SJSA1 (cell line): ENCODE data around the gene GK. TPM values are rescaled to one million over a fixed set of nuclear protein-coding genes. Genes with fewer than 3 reads are reported as not detected.
"Not testable (repeated sequence)": the region's sequence is repeated elsewhere in the genome, so short reads cannot be mapped to it uniquely, and the experiment has no call there.

Source experiments
- DNase-seq, 2 experiments: peaks; one replicate each; pipeline ENCODE4 v3.0.0-alpha.2; 2015 to 2020; ENCODE audit warnings: low spot score in 2 of 2, low read depth in 1 of 2
- H3K27ac ChIP-seq: fragments of 250-450 bp; sonication (Bioruptor Pico); 2 replicates; pipeline ENCODE4 v1.5.1; 2020; ENCODE audit warnings: mild to moderate bottlenecking, moderate library complexity
- H3K27me3 ChIP-seq: fragments of 250-450 bp; sonication (Bioruptor Pico); replicated peaks from 2 replicates; pipeline ENCODE4 v1.5.1; 2020; ENCODE audit warnings: mild to moderate bottlenecking, moderate library complexity
- H3K36me3 ChIP-seq: fragments of 250-450 bp; sonication (Bioruptor Pico); 2 replicates; pipeline ENCODE4 v1.5.1; 2020; ENCODE audit warnings: mild to moderate bottlenecking
- H3K4me1 ChIP-seq: fragments of 250-450 bp; sonication (Bioruptor Pico); replicated peaks from 2 replicates; pipeline ENCODE4 v1.6.1; 2021; ENCODE audit warnings: mild to moderate bottlenecking
- H3K4me3 ChIP-seq: fragments of 250-450 bp; sonication (Bioruptor Pico); 2 replicates; pipeline ENCODE4 v1.5.1; 2020; ENCODE audit warnings: mild to moderate bottlenecking
- H3K9me3 ChIP-seq: fragments of 250-450 bp; sonication (Bioruptor Pico); replicated peaks from 2 replicates; pipeline ENCODE4 v1.5.1; 2020; ENCODE audit warnings: mild to moderate bottlenecking
- total RNA-seq: library from RNA; depleted of rRNA; stranded (reverse); fragments of >200 nt; shearing (Covaris generic); gene quantifications from 2 replicates; pipeline ENCODE4 v1.2.3, GENCODE V29; 2014; rRNA removed

Gene GK
- 5.4 and 7.2 TPM in 2 replicates for total RNA-seq

GRCh38 chrX:30653415-30654131 is at the start of gene GK:
Gene GK (plus strand): TSS chrX:30653423. CDS start chrX:30653538, 115 bp downstream.
- no peaks in the 10 kb centered on the region for H3K36me3 ChIP-seq

DNA sequence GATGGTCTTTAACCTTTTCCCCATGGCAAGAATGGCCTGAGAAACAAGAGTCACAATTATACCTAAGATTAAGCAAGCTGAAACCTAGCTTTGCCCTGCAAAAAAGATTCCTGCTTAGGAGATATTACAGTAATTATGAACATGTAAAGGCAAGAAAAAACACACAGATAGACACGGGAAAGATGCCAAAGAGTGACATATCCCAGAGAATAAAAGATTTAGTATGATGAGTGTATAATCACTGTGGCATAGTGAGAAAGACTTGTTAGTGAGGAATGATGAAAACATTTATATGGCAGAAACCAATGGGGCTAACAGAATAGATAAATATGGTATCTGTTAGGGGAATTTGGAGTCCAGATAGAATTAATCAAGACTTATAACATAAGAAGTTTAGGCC is 46.1 kb upstream of the GK start:
- DNase-seq = no peak
- H3K9me3 ChIP-seq = no peaks in the 10 kb centered on the region
- H3K36me3 ChIP-seq = no peaks in the 10 kb centered on the region
- H3K4me1 ChIP-seq = no peaks in the 10 kb centered on the region
- H3K4me3 ChIP-seq = no peak overlapping the region
- H3K27ac ChIP-seq = no peak overlapping the region
- no peaks in the 10 kb centered on the region for H3K27me3 ChIP-seq

More at GRCh38 chrX:30653415-30654131, at the start of gene GK:
- H3K27ac ChIP-seq = peak within 1 kb of the TSS; percentile 71
- peak within 1 kb of the TSS; percentile 58 for H3K4me3 ChIP-seq
- no peaks in the 10 kb centered on the region for H3K9me3 ChIP-seq
- DNase-seq = peak; percentile 35
- H3K4me1 ChIP-seq = peaks cover 10% of the 10 kb centered on the region; the same call in 1 of the 2 replicates
- no peaks in the 10 kb centered on the region for H3K27me3 ChIP-seq

DNA sequence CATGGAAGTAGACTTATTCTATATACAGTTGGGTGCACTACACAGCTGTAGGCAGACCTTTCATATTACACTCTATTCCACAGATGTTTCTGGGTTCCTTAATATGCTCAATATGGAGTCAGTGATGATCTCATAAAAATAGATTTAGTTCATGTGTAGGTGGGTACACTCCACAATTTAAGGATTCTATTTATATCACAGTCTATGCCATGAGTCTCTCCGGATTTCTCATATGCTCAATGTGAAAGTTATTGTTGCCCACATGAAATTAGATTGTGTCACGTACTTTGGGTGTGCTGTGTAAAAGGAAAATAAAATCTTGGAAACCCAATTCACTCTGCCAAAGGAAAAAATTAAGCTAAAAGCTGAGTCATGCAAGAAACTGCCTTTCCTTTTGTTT is 43.2 kb upstream of the GK start:
- H3K36me3 ChIP-seq = no peaks in the 10 kb centered on the region
- no peaks in the 10 kb centered on the region for H3K27me3 ChIP-seq
- no peaks in the 10 kb centered on the region for H3K9me3 ChIP-seq
- DNase-seq = no peak
- H3K4me3 ChIP-seq = no peak overlapping the region
- H3K4me1 ChIP-seq = no peaks in the 10 kb centered on the region
- H3K27ac ChIP-seq = no peak overlapping the region

- no peak overlapping the region for H3K27ac ChIP-seq
- H3K9me3 ChIP-seq = no peaks in the 10 kb centered on the region
- no peaks in the 10 kb centered on the region for H3K27me3 ChIP-seq
- no peaks in the 10 kb centered on the region for H3K4me1 ChIP-seq
- H3K4me3 ChIP-seq = no peak overlapping the region
- no peak for DNase-seq
- H3K36me3 ChIP-seq = no peaks in the 10 kb centered on the region
Observed at GRCh38 chrX:30612250-30612655, 41.0 kb upstream of the GK start.

DNA sequence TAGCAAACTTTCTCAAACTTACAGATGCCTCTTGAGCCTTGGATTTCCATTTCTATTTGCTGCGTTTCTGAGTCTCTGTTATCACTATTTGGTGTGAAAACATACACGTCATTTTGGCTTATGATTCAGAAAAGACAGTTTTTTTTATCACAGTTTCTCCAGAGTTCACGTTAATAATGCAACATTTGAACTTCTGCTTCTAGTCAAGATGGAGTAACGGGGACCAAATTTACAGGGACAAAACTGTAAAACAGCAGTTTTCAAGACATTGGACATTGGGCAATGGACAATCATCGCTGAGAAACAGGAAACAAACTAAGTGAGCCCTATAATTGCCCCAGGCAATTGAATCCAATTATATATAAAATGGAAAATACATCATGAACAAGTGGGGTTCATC is 39.5 kb upstream of the GK start:
- Histone ChIP-seq H3K27ac (no peak overlapping the region), H3K36me3 (no peaks in the 10 kb centered on the region), H3K27me3 (no peaks in the 10 kb centered on the region), H3K4me3 (no peak overlapping the region), H3K4me1 (no peaks in the 10 kb centered on the region), H3K9me3 (no peaks in the 10 kb centered on the region)
- DNase-seq = no peak

DNA sequence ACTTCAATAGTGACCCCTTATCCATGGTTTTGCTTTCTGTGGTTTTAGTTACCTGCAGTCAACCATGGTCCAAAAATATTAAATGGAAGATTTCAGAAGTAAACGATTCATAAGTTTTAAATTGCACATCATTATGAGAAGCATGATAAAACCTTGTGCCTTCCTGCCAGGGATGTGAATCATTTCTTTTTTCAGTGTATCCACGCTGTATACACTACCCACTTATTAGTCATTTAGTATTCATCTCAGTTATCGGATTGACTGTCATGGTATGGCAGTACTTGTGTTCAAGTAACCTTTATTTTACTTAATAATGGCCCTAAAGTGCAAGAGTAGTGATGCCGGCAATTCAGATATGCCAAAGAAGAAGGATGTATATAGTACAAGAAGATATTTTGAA is 38.0 kb upstream of the GK start:
- Histone ChIP-seq H3K36me3 (no peaks in the 10 kb centered on the region), H3K4me3 (no peak overlapping the region), H3K27me3 (no peaks in the 10 kb centered on the region), H3K9me3 (no peaks in the 10 kb centered on the region), H3K27ac (no peak overlapping the region), H3K4me1 (no peaks in the 10 kb centered on the region)
- DNase-seq = no peak

DNA sequence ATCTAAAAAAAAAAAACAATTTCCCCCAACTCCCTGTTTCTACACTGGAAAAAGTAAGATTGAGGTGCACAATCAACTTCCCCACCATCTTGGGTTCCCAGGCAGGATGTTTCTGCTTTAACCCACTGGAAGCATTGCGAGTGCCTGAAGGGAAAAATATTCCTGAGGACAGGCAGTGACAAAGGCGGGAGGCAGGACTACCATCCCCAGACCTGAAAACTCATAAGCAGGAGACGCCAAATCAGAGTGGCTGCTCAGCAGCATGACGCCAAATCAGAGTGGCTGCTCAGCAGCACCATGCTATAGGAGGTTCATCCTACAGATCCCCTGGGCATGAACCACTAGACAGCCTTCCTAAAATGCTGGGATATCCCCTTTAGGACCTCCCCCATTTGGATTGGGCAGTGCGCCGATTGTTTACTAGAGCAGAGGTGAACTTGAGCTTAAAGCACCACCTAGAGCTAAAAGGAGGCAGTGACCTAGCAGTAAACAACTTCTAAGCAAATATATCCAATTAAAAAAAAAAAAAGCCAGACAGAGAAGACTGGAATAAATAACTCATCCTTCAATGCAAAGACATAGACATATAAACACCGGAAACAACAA is 35.0 kb upstream of the GK start:
- no peaks in the 10 kb centered on the region for H3K36me3 ChIP-seq
- no peak for DNase-seq
- no peaks in the 10 kb centered on the region for H3K4me1 ChIP-seq
- no peaks in the 10 kb centered on the region for H3K9me3 ChIP-seq
- no peak overlapping the region for H3K4me3 ChIP-seq
- H3K27me3 ChIP-seq = no peaks in the 10 kb centered on the region
- no peak overlapping the region for H3K27ac ChIP-seq

GRCh38 chrX:30620125-30620524 is 33.1 kb upstream of the GK start:
- Histone ChIP-seq H3K9me3 (no peaks in the 10 kb centered on the region), H3K27me3 (no peaks in the 10 kb centered on the region), H3K4me3 (no peak overlapping the region), H3K36me3 (no peaks in the 10 kb centered on the region), H3K4me1 (no peaks in the 10 kb centered on the region), H3K27ac (no peak overlapping the region)
- DNase-seq = no peak

- no peak for DNase-seq
- H3K27me3 ChIP-seq = no peaks in the 10 kb centered on the region
- no peaks in the 10 kb centered on the region for H3K9me3 ChIP-seq
- H3K4me1 ChIP-seq = no peaks in the 10 kb centered on the region
- H3K4me3 ChIP-seq = no peak overlapping the region
- no peak overlapping the region for H3K27ac ChIP-seq
- H3K36me3 ChIP-seq = no peaks in the 10 kb centered on the region
Observed at GRCh38 chrX:30620980-30621618, 32.1 kb upstream of the GK start.

GRCh38 chrX:30622361-30622760 is 30.9 kb upstream of the GK start:
- DNase-seq = no peak
- no peak overlapping the region for H3K4me3 ChIP-seq
- H3K27me3 ChIP-seq = no peaks in the 10 kb centered on the region
- no peaks in the 10 kb centered on the region for H3K36me3 ChIP-seq
- H3K4me1 ChIP-seq = no peaks in the 10 kb centered on the region
- no peaks in the 10 kb centered on the region for H3K9me3 ChIP-seq
- H3K27ac ChIP-seq = no peak overlapping the region

DNA sequence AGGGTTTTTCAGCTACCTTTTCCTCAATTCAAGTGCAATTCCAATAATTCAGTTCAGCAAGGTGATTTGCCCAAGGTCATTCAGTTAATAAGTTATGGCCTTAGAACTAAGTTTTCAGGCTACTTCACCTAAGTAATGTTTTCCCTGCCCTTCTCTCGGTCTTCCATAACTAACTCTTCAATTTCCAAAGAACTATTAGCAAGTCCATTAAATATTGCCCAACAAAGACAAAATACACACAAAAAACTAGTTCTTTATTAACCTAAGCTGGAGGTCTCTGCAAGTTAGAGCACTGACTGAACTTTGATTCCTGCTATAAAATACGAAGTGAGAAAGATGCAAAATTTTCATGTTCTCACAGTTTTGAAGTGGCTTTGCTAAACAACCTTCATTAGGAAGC is 26.8 kb upstream of the GK start:
- Histone ChIP-seq H3K9me3 (no peaks in the 10 kb centered on the region), H3K4me1 (no peaks in the 10 kb centered on the region), H3K27me3 (no peaks in the 10 kb centered on the region), H3K36me3 (no peaks in the 10 kb centered on the region), H3K4me3 (no peak overlapping the region), H3K27ac (no peak overlapping the region)
- no peak for DNase-seq

GRCh38 chrX:30627818-30628652 is 25.2 kb upstream of the GK start:
- no peaks in the 10 kb centered on the region for H3K9me3 ChIP-seq
- DNase-seq = no peak
- H3K4me3 ChIP-seq = no peak overlapping the region
- no peak overlapping the region for H3K27ac ChIP-seq
- no peaks in the 10 kb centered on the region for H3K27me3 ChIP-seq
- no peaks in the 10 kb centered on the region for H3K4me1 ChIP-seq
- no peaks in the 10 kb centered on the region for H3K36me3 ChIP-seq

DNA sequence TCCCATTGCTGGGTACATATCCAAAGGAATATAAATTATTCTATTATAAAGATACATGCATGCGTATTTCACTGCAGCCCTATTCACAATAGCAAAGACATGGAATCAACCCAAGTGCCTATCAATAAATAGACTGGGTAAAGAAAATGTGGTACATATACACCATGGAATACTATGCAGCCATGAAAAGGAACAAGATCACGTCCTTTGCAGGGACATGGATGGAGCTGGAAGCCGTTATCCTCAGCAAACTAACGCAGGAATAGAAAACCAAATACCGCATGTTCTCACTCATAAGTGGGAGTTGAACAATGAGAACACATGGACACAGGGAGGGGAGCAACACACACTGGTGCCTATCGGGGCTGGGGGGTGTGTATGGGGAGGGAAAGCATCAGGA is 19.2 kb upstream of the GK start:
- H3K27ac ChIP-seq, H3K4me1 ChIP-seq, H3K27me3 ChIP-seq, H3K36me3 ChIP-seq, H3K9me3 ChIP-seq, H3K4me3 ChIP-seq, DNase-seq: not testable (repeated sequence)

- Histone ChIP-seq H3K36me3 (no peaks in the 10 kb centered on the region), H3K9me3 (no peaks in the 10 kb centered on the region), H3K4me3 (no peak overlapping the region), H3K4me1 (no peaks in the 10 kb centered on the region), H3K27ac (no peak overlapping the region), H3K27me3 (no peaks in the 10 kb centered on the region)
- no peak for DNase-seq
Observed at GRCh38 chrX:30635630-30636029, 17.6 kb upstream of the GK start.
